Peyer's patch (tissue), 4 donors: ENCODE results near the gene SPRR2G.

Experiments
- CTCF ChIP-seq, 6 experiments: fragments of 450-650 bp in 4 of 6; fragments of 200-600 bp in 2 of 6; sonication (generic) in 1 of 6; IDR thresholded peaks; one replicate each; pipeline ENCODE4 v1.5.1; 2017 to 2019; ENCODE audit warnings: antibody characterized with exemption in 6 of 6, mild to moderate bottlenecking in 3 of 6, moderate library complexity in 1 of 6
- POLR2A ChIP-seq, 2 donors: fragments of 450-650 bp; IDR thresholded peaks; one replicate each; pipeline ENCODE4 v1.5.1; 2017; ENCODE audit warnings: antibody characterized with exemption in 2 of 2, mild to moderate bottlenecking in 2 of 2, moderate library complexity in 2 of 2

DNA sequence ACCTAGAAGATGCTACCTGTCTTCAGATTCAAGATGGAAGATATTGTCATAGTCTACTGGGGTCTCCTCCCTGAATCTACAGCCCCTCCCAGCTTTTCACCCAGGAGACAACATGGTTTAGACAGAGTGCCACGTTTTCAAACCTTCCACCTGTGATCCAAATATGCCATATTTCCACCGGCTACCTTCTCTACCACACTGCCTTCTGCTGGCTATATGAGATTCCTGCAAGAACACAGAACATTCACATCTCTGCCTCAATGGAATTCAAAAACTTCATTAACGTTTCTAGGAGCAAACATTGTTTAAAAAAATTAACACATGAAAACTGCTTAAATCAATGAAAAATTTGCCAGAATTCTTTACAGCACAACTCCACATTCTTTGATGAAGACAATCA, 39.7 kb upstream of the SPRR2G start:
- TF ChIP-seq CTCF (IDR thresholded peaks at IDR 0.05), result no peak
- no peak for TF ChIP-seq POLR2A (IDR thresholded peaks at IDR 0.05)
